SKM-1 (cell line): Measurements from ENCODE around the gene LRRC73.
"Not testable (repeated sequence)": the region's sequence is repeated elsewhere in the genome, so short reads cannot be mapped to it uniquely, and the experiment has no call there.

Experiments
- DNase-seq: peaks from one replicate; lab custom pipeline; 2025; ENCODE audit not compliant: unreplicated experiment; lab: John Stamatoyannopoulos, UW

The LRRC73 gene, protein sequence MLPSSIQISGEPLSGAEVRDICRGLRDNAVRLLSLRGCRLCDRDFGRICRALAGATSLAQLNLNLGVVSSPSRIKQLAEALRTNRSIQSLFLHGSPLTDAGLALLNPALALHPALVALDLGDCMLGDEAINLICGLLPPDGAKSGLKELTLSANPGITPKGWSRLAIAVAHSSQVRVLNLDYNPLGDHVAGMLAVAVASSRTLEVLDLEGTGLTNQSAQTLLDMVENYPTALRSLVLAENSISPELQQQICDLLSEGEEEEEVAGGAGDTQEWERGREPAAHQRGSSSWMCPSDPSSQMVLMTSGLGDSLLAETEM

GRCh38 chr6:43509984-43510826, at the start of gene LRRC73:
TSS of gene LRRC73 (minus strand) at chr6:43510346. CDS start at chr6:43509785, 561 bp downstream.
- peak; percentile 14 for DNase-seq

GRCh38 chr6:43559328-43559727, 49.2 kb upstream of the LRRC73 start:
- DNase-seq = no peak

- not testable (repeated sequence) for DNase-seq
Observed at GRCh38 chr6:43557620-43558019, 47.5 kb upstream of the LRRC73 start.

DNA sequence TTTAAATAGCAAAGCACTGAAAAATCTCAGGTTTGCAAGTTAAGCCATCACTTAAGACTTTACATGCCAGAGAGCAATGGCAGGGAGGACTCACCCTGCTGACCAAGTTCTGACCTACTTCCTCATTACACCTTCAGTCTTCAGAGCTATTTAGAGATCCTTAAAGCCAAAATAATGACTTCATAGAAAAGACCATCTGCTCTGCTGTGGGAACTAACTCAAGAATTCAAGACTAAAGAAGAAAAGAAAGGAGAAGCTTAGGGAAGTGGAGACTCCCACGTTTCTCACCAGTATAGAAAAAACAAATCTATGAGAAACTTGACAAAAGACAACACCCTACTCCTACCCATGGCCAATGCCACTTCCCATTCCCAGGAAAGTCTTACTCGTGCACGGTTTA, 37.1 kb upstream of the LRRC73 start:
- no peak for DNase-seq

DNA sequence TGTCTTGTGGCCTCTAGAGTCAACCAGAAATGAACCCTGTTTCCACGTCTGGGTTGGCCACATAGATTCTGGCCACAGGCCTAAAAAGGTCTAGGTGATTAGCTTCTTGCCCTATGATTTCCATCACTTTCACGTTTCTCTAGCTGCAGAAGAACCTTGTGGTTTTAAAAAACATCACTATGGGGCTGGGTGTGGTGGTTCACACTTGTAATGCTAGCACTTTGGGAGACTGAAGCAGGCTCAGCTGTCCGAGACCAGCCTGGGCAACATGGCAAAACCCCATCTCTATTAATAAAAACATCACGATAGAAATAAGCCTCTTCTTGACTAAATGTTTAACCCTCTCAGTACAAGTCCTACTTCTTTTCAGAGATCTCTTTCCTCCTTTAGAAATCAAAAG, 34.3 kb upstream of the LRRC73 start:
- DNase-seq = no peak

GRCh38 chr6:43541774-43542471, 31.8 kb upstream of the LRRC73 start:
- DNase-seq = no peak

DNA sequence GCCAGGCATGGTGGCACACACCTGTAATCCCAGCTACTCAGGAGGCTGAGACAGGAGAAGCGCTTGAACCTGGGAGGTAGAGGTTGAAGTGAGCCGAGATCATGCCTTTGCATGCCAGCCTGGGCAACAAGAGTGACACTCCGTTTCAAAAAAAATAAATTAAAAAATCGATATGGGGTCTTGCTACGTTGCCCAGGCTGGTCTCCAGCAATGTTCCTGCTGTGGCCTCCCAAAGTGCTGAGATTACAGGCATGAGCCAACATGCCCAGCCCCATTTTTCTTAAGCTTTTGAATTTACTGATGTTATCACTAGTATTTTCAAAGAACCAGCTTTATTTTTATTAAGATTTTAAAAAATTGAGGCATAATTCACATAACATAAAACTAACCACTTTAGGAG, 30.4 kb upstream of the LRRC73 start:
- no peak for DNase-seq

- DNase-seq = not testable (repeated sequence)
Observed at GRCh38 chr6:43539409-43539808, 29.3 kb upstream of the LRRC73 start.

- DNase-seq = not testable (repeated sequence)
Observed at GRCh38 chr6:43538986-43539385, 28.8 kb upstream of the LRRC73 start.

- no peak for DNase-seq
Observed at GRCh38 chr6:43532201-43532600, 22.1 kb upstream of the LRRC73 start.

DNA sequence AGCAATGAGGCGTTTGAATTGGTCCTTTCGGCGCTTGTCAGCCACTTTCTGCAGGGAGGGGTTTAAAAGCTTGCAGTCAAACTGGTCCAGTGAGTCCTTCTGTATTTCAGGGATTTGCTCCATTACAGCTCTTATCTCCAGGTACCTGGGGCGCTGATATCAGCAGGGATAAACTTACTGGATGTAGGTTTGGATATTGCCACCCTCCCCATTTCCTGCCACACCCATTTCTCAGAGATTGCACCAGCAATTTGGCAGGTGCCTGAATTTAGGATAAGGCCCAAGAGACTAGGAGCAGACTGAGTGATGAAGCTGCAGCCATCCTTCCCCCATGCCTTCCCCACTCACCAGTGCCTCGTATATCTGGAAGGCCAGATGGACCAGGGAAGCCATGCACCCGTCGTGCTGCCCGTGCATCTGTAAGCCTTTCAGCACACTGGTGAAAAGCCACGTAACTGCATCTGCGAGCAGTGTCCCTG, 14.4 kb upstream of the LRRC73 start:
- no peak for DNase-seq

DNA sequence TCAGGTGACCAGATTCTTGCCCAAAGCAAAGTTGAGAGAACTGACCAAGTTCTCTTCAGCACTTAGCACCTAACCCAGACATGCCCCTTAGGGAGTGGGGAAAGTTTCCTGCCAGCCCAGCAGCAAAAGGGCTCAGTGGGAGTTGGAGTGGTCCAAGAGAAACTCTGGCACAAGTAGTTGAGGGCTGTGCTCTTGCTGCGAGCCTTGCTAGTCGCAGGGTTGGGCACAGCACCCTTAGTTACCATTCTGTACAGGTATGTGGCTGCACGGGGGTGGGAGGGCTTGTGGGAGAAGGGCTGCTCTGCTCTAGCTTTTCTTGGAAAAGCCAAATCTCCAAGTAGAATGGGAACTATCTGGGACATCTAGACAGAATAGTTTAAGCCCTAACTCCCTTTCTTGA, 13.1 kb upstream of the LRRC73 start:
- DNase-seq = no peak

GRCh38 chr6:43522547-43523261, 12.6 kb upstream of the LRRC73 start:
- DNase-seq = no peak

DNA sequence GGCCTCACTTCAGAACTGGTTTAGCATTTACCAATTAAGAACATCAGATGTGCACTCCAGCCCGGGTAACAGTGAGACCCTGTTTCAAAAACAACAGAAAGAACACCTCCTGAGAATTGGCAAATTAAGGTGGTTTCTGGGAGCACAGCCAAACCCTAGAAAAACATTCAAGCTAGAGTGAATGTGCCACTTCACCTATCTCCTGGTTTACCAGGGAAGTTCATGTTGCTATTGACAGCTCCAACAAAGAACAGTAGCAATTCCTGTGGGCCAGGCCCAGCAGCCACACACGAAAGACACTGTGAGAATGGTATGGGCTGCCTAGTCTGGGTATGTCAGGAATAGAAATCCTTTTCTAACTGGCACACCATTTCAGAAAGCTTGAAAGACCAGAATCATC, 11.7 kb upstream of the LRRC73 start:
- no peak for DNase-seq

GRCh38 chr6:43520097-43520496, 10.0 kb upstream of the LRRC73 start:
- DNase-seq = no peak

DNA sequence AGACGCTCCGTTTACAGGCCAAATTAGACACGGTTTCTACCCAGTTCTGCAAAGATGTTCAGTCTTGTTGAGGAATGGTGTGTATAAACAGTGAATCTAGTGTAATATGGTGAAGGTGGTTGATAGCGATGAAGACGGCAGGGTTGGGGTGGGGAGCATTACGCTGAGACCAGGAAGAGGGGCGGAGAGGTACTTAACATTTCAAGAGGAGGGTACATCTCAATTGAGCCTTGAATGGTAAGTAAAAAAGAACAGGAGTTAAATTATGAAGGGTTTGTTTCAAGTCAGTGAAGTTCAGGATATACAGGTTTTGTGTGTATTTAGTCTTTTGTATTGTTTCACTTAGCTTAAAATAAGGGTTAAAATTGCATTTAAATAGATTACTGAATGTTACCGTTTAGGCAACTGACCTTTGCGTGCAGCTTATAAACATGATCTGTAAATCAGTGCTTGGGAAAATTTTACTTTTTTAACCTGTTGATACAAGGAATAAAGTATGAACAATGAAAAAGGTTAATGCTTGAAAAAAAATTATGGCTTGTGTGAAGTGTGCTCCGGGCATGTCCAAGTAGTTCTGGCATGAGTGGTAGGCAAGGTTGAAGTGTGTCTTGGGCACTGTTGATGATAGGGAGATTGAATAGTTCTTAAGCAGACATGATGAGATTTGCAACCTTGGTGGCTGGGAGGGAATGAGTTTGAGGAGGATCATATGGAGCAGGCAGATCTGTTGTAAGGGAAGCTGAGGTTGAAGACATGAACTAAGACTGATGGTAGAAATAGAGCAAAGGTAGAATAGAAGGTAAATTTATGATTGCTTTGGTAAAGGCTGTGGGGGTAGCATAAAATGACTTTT, 7.6 kb upstream of the LRRC73 start:
- no peak for DNase-seq

DNA sequence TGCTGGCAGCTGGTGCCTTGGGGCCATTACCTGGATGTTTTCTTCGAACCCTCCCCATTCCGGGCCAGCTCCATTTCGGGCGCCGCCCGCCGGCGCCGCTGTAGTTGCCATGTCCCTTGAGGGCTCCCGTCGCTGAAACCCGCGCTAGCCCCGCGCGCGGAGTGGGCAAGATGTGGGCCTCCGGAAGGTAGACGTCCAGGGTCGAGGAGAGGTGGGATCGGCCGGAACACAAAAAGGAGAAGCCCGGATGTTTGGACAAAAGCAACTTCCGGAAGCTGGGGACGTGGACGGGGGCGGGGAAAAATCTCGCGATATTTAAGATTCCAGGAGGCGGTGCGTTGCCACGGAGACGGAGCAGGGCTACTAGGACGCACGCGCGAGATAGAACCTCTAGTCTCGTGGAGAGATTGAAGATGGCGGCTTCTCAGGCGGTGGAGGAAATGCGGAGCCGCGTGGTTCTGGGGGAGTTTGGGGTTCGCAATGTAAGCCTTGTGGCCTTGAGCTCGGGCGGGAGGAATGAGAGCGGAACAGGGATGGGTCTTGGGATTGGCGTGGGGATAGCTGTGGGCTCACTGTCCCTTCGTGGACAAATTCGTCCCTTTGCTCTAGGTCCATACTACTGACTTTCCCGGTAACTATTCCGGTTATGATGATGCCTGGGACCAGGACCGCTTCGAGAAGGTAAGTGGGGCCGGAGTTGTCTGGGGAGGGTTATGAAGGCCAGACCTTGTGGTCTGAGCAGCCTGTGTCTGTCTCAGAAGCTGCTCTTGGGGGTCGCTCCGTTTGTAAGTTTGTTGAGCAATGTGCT, 6.8 kb upstream of the LRRC73 start, which contains the start of the genes POLR1C and YIPF3:
TSS of gene POLR1C (plus strand) at position 393 of the 808 bp plus-strand sequence. CDS start at position 414, 21 bp downstream.
TSS of gene YIPF3 (minus strand) at position 230 of the 808 bp plus-strand sequence. CDS start at position 111, 119 bp downstream.
- DNase-seq = peak; percentile 99

- DNase-seq = no peak
Observed at GRCh38 chr6:43516367-43516696, 6.2 kb upstream of the LRRC73 start.

- DNase-seq = no peak
Observed at GRCh38 chr6:43515808-43516207, 5.7 kb upstream of the LRRC73 start.
